Liver (tissue), 3 donors: ENCODE results near the gene EVX1.
A peak's percentile ranks its signal among the peaks of the same experiment; 100 is the strongest.

Experiments used
- FOXA1 ChIP-seq: IDR thresholded peaks from 2 replicates; pipeline ENCODE4 v1.6.1; 2016; ENCODE audit warnings: antibody characterized with exemption
- GABPA ChIP-seq, 2 donors: IDR thresholded peaks in 1 of 2; conservative IDR thresholded peaks in 1 of 2; 2 replicates each; pipeline ENCODE4 v1.6.1; 2016; ENCODE audit warnings: antibody characterized with exemption in 2 of 2, mild to moderate bottlenecking in 1 of 2, moderate library complexity in 1 of 2
- HNF4A ChIP-seq, 2 donors: conservative IDR thresholded peaks; 2 replicates each; pipeline ENCODE4 v1.6.1; 2016; ENCODE audit warnings: antibody characterized with exemption in 2 of 2, mild to moderate bottlenecking in 2 of 2
- JUND ChIP-seq, 2 donors: IDR thresholded peaks; 2 replicates each; pipeline ENCODE4 v1.6.1; 2016; ENCODE audit warnings: antibody characterized with exemption in 2 of 2
- NR2F2 ChIP-seq: IDR thresholded peaks from 2 replicates; pipeline ENCODE4 v1.6.1; 2016; ENCODE audit warnings: antibody characterized with exemption
- RXRA ChIP-seq, 2 donors: IDR thresholded peaks; 2 replicates each; pipeline ENCODE4 v1.6.1; 2017 to 2018; ENCODE audit warnings: antibody characterized with exemption in 2 of 2, mild to moderate bottlenecking in 1 of 2
- SP1 ChIP-seq: IDR thresholded peaks from 2 replicates; pipeline ENCODE4 v1.6.1; 2018; ENCODE audit warnings: antibody characterized with exemption, mild to moderate bottlenecking
- TAF1 ChIP-seq: conservative IDR thresholded peaks from 2 replicates; pipeline ENCODE4 v1.6.1; 2016; ENCODE audit warnings: antibody characterized with exemption, mild to moderate bottlenecking
- TF ChIP-seq, protein P1 (sequence below): fragments of 150-350 bp; IDR thresholded peaks from 2 replicates; pipeline ENCODE4 v1.5.1; 2017; ENCODE audit warnings: improper control_type of control experiment, low read depth, low read length; ENCODE audit not compliant: missing input control
- TF ChIP-seq, protein P2 (sequence below): IDR thresholded peaks from 2 replicates; pipeline ENCODE4 v1.6.1; 2016; ENCODE audit warnings: antibody characterized with exemption, mild to moderate bottlenecking
- TF ChIP-seq, protein P3 (sequence below): IDR thresholded peaks from 2 replicates; pipeline ENCODE4 v1.6.1; 2016; ENCODE audit warnings: antibody characterized with exemption
- TF ChIP-seq, protein P4 (sequence below): IDR thresholded peaks from 2 replicates; pipeline ENCODE4 v1.6.1; 2016; ENCODE audit warnings: antibody characterized with exemption
- donor health status: healthy.
- donor health status: healthy.

DNA sequence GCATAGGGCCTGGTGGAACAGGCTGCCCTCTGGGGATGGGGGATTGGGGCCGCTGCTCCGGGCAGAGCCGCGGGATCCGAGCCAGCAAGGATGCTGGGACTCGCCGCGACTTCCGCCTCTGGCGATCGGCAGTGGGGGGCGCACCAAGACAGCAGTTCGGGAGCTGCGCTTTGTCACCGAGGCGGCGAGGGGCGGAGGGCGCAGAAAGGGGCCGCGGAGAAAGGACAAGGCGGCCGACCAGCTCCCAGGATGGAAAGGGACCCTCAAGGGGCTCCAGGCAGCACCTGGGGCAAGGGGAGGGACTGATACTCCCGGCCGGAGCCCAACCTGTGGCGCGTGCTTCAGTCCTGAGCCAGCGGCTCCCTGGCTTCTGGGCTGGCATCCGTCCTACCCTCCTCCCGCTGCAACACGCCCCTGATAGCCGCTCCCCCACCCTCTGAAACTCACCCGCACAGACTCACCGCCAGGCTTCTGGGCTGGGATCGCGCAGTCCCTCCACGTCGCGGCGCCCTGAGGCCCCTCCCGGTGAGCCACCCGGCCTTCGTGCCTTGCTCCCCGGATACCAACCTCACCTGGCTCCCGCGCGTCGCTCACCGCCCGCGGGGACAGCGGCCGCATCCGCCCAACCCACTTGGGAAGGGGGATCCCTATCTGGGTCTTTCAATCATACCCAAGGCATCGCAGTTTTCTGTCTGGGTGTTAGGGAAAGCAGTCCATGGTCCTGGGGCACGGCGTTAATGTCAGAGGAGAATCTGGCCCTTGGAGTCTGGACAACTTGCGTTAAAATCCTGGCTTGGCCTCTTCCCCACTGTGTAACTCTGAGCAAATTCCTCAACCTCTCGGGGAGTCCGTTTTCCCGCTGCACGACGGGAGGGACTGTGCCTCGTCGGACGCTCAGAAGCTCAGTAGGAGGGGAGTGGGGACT, 7.0 kb upstream of the EVX1 start:
- TF ChIP-seq, protein P1, sequence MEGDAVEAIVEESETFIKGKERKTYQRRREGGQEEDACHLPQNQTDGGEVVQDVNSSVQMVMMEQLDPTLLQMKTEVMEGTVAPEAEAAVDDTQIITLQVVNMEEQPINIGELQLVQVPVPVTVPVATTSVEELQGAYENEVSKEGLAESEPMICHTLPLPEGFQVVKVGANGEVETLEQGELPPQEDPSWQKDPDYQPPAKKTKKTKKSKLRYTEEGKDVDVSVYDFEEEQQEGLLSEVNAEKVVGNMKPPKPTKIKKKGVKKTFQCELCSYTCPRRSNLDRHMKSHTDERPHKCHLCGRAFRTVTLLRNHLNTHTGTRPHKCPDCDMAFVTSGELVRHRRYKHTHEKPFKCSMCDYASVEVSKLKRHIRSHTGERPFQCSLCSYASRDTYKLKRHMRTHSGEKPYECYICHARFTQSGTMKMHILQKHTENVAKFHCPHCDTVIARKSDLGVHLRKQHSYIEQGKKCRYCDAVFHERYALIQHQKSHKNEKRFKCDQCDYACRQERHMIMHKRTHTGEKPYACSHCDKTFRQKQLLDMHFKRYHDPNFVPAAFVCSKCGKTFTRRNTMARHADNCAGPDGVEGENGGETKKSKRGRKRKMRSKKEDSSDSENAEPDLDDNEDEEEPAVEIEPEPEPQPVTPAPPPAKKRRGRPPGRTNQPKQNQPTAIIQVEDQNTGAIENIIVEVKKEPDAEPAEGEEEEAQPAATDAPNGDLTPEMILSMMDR = peak; percentile 32
- TF ChIP-seq GABPA (IDR thresholded peaks at IDR 0.05 in 1 of 2, conservative IDR thresholded peaks at IDR 0.05 in 1 of 2) (no peak), RXRA (IDR thresholded peaks at IDR 0.05) (no peak), TAF1 (no peak), FOXA1 (no peak), SP1 (no peak), JUND (IDR thresholded peaks at IDR 0.05) (no peak), HNF4A (conservative IDR thresholded peaks at IDR 0.05) (no peak), NR2F2 (no peak)
- TF ChIP-seq, protein P2, sequence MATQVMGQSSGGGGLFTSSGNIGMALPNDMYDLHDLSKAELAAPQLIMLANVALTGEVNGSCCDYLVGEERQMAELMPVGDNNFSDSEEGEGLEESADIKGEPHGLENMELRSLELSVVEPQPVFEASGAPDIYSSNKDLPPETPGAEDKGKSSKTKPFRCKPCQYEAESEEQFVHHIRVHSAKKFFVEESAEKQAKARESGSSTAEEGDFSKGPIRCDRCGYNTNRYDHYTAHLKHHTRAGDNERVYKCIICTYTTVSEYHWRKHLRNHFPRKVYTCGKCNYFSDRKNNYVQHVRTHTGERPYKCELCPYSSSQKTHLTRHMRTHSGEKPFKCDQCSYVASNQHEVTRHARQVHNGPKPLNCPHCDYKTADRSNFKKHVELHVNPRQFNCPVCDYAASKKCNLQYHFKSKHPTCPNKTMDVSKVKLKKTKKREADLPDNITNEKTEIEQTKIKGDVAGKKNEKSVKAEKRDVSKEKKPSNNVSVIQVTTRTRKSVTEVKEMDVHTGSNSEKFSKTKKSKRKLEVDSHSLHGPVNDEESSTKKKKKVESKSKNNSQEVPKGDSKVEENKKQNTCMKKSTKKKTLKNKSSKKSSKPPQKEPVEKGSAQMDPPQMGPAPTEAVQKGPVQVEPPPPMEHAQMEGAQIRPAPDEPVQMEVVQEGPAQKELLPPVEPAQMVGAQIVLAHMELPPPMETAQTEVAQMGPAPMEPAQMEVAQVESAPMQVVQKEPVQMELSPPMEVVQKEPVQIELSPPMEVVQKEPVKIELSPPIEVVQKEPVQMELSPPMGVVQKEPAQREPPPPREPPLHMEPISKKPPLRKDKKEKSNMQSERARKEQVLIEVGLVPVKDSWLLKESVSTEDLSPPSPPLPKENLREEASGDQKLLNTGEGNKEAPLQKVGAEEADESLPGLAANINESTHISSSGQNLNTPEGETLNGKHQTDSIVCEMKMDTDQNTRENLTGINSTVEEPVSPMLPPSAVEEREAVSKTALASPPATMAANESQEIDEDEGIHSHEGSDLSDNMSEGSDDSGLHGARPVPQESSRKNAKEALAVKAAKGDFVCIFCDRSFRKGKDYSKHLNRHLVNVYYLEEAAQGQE = no peak
- TF ChIP-seq, protein P3, sequence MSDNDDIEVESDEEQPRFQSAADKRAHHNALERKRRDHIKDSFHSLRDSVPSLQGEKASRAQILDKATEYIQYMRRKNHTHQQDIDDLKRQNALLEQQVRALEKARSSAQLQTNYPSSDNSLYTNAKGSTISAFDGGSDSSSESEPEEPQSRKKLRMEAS = no peak
- TF ChIP-seq, protein P4, sequence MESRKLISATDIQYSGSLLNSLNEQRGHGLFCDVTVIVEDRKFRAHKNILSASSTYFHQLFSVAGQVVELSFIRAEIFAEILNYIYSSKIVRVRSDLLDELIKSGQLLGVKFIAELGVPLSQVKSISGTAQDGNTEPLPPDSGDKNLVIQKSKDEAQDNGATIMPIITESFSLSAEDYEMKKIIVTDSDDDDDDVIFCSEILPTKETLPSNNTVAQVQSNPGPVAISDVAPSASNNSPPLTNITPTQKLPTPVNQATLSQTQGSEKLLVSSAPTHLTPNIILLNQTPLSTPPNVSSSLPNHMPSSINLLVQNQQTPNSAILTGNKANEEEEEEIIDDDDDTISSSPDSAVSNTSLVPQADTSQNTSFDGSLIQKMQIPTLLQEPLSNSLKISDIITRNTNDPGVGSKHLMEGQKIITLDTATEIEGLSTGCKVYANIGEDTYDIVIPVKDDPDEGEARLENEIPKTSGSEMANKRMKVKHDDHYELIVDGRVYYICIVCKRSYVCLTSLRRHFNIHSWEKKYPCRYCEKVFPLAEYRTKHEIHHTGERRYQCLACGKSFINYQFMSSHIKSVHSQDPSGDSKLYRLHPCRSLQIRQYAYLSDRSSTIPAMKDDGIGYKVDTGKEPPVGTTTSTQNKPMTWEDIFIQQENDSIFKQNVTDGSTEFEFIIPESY = no peak
